ENCODE data around the gene USF2. TPM values are rescaled to one million over a fixed set of nuclear protein-coding genes. Genes with fewer than 3 reads are reported as not detected.

USF2 gene
- polyA plus RNA-seq, 1 donor: 121 TPM

DNA sequence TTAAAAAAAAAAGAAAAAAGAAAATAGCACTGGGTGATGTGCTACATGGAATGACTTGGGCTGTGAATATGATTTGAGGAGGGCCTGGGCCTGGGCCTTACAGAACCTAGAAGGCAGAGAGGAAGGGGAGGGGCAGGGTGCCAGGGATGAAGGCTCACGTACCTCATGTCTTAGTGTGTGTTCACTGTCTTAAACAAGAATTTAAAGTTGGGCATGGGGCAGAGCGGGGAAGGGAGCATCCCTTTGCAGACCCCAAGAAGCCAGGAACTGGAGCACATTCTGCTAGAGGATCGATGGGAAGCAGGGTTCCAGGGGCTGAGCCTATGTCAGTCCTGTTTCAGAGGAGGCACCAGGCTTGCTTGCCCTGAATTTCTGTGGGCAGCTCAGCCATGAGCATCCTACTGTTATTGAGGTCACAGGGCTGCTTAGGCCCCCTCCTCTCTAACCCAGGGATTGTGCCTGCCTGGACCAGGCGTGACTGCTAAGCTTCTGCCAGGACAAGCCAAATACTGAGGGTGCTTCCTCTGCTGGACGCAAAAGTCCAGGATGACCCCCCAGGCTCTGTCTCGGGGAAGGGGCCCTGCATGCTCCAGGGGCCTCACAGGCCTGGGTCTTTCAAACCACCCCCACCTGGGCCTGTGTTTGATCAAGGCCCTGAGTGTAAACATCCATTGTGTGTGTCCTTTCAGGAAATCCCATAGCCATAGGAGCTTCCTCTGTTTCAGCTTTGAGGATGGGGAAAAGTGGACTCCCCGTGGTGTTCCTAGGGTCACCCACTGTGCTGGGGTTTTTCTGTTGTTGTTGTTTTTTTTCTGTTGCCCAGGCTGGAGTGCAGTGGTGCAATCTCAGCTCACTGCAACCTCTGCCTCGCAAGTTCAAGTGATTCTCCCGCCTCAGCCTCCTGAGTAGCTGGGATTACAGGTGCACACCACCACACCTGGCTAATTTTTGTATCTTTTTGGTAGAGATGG lies 15.2 kb upstream of the USF2 start:
- no CpG with 5 or more reads among the region's 9 CpGs for WGBS (ENCODE audit: insufficient coverage, low lambda C conversion rate)
- peaks cover 5% of the 10 kb centered on the region for H3K27me3 ChIP-seq (ENCODE audit: control insufficient read depth, insufficient read depth, low read length)
- no peak for DNase-seq
- H3K9me3 ChIP-seq (ENCODE audit: control insufficient read depth, low read depth, low read length): peaks cover 3% of the 10 kb centered on the region
- no peak overlapping the region for H3K4me3 ChIP-seq (ENCODE audit: low read length)
- peaks cover 49% of the 10 kb centered on the region for H3K36me3 ChIP-seq (ENCODE audit: control insufficient read depth, insufficient read depth, low read length)
- H3K4me1 ChIP-seq (ENCODE audit: control insufficient read depth, insufficient read depth, low read length): peaks cover 10% of the 10 kb centered on the region
- no peak overlapping the region for H3K27ac ChIP-seq (ENCODE audit: low read length)

- H3K4me1 ChIP-seq (ENCODE audit: control insufficient read depth, insufficient read depth, low read length): peaks cover 10% of the 10 kb centered on the region
- H3K27ac ChIP-seq (ENCODE audit: low read length): no peak overlapping the region
- no peaks in the 10 kb centered on the region for H3K27me3 ChIP-seq (ENCODE audit: control insufficient read depth, insufficient read depth, low read length)
Measured at GRCh38 chr19:35254341-35255297, 14.1 kb upstream of the USF2 start.

DNA sequence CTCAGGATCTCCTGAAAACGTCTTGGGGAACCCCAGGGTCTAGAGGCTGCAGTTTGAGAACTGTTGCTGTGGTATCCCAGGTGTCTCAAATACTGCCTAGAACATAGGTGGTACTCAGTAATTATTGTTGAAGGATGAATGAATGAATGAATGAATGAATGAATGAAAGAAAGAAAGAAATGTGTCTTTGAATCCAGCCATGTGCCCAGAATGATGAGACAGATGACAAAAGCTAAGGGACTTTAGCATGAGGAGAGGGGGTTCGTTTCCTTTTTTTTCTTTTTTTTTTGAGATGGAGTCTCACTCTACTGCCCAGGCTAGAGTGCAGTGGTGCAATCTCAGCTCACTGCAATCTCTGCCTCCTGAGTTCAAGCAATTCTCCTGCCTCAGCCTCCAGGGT lies 12.2 kb upstream of the USF2 start:
- no CpG with 5 or more reads among the region's 2 CpGs for WGBS (ENCODE audit: insufficient coverage, low lambda C conversion rate)
- Histone ChIP-seq H3K36me3 (ENCODE audit: control insufficient read depth, insufficient read depth, low read length) (peaks cover 51% of the 10 kb centered on the region), H3K27me3 (ENCODE audit: control insufficient read depth, insufficient read depth, low read length) (no peaks in the 10 kb centered on the region), H3K4me1 (ENCODE audit: control insufficient read depth, insufficient read depth, low read length) (peaks cover 4% of the 10 kb centered on the region), H3K4me3 (ENCODE audit: low read length) (no peak overlapping the region), H3K27ac (ENCODE audit: low read length) (no peak overlapping the region), H3K9me3 (ENCODE audit: control insufficient read depth, low read depth, low read length) (no peaks in the 10 kb centered on the region)
- DNase-seq: no peak

More at GRCh38 chr19:35254341-35255297, 14.1 kb upstream of the USF2 start:
- no peak for DNase-seq
- Histone ChIP-seq H3K9me3 (ENCODE audit: control insufficient read depth, low read depth, low read length) (peaks cover 3% of the 10 kb centered on the region), H3K36me3 (ENCODE audit: control insufficient read depth, insufficient read depth, low read length) (peaks cover 57% of the 10 kb centered on the region), H3K4me3 (ENCODE audit: low read length) (no peak overlapping the region)
- WGBS (ENCODE audit: insufficient coverage, low lambda C conversion rate): no CpG with 5 or more reads among the region's 17 CpGs

DNA sequence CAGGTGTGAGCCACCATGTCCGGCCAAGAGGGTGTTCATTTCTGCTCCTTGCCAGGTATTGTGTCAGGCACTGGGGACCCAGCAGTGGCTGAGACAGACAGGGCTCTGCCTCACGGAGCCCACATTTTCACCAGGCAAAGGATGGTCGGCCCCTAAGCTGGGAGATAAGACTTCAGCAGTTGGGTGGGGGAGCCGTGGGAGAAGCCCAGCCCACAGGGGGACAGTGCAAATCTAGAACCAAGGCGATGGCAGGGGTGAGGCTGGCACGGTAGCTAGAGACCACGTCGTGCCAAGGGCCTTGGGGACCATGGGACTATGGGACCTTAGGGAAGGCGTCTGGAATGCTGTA lies 11.7 kb upstream of the USF2 start:
- Histone ChIP-seq H3K4me3 (ENCODE audit: low read length) (no peak overlapping the region), H3K9me3 (ENCODE audit: control insufficient read depth, low read depth, low read length) (no peaks in the 10 kb centered on the region), H3K36me3 (ENCODE audit: control insufficient read depth, insufficient read depth, low read length) (peaks cover 55% of the 10 kb centered on the region), H3K27ac (ENCODE audit: low read length) (no peak overlapping the region), H3K4me1 (ENCODE audit: control insufficient read depth, insufficient read depth, low read length) (peaks cover 4% of the 10 kb centered on the region), H3K27me3 (ENCODE audit: control insufficient read depth, insufficient read depth, low read length) (no peaks in the 10 kb centered on the region)
- 60% methylated on average over 1 of the region's 9 CpGs for WGBS (ENCODE audit: insufficient coverage, low lambda C conversion rate)
- no peak for DNase-seq

- H3K4me3 ChIP-seq (ENCODE audit: low read length): no peak overlapping the region
- no CpG with 5 or more reads among the region's 10 CpGs for WGBS (ENCODE audit: insufficient coverage, low lambda C conversion rate)
- no peaks in the 10 kb centered on the region for H3K27me3 ChIP-seq (ENCODE audit: control insufficient read depth, insufficient read depth, low read length)
- DNase-seq: no peak
- H3K4me1 ChIP-seq (ENCODE audit: control insufficient read depth, insufficient read depth, low read length): peaks cover under 1% of the 10 kb centered on the region
- no peaks in the 10 kb centered on the region for H3K9me3 ChIP-seq (ENCODE audit: control insufficient read depth, low read depth, low read length)
- H3K27ac ChIP-seq (ENCODE audit: low read length): no peak overlapping the region
- H3K36me3 ChIP-seq (ENCODE audit: control insufficient read depth, insufficient read depth, low read length): peaks cover 53% of the 10 kb centered on the region
Measured at GRCh38 chr19:35260694-35261304, 8.0 kb upstream of the USF2 start.

- WGBS (ENCODE audit: insufficient coverage, low lambda C conversion rate): no CpG with 5 or more reads among the region's 12 CpGs
- no peak for DNase-seq
- no peaks in the 10 kb centered on the region for H3K9me3 ChIP-seq (ENCODE audit: control insufficient read depth, low read depth, low read length)
- no peak overlapping the region for H3K4me3 ChIP-seq (ENCODE audit: low read length)
- H3K27me3 ChIP-seq (ENCODE audit: control insufficient read depth, insufficient read depth, low read length): no peaks in the 10 kb centered on the region
- H3K36me3 ChIP-seq (ENCODE audit: control insufficient read depth, insufficient read depth, low read length): peaks cover 59% of the 10 kb centered on the region
- H3K4me1 ChIP-seq (ENCODE audit: control insufficient read depth, insufficient read depth, low read length): peaks cover under 1% of the 10 kb centered on the region
- no peak overlapping the region for H3K27ac ChIP-seq (ENCODE audit: low read length)
Measured at GRCh38 chr19:35261356-35262100, 7.2 kb upstream of the USF2 start.

- no peak for DNase-seq
- no peak overlapping the region for H3K4me3 ChIP-seq (ENCODE audit: low read length)
- 60% methylated on average over 1 of the region's 17 CpGs for WGBS (ENCODE audit: insufficient coverage, low lambda C conversion rate)
- H3K27ac ChIP-seq (ENCODE audit: low read length): no peak overlapping the region
- no peaks in the 10 kb centered on the region for H3K9me3 ChIP-seq (ENCODE audit: control insufficient read depth, low read depth, low read length)
- no peaks in the 10 kb centered on the region for H3K27me3 ChIP-seq (ENCODE audit: control insufficient read depth, insufficient read depth, low read length)
- H3K36me3 ChIP-seq (ENCODE audit: control insufficient read depth, insufficient read depth, low read length): peaks cover 58% of the 10 kb centered on the region
- H3K4me1 ChIP-seq (ENCODE audit: control insufficient read depth, insufficient read depth, low read length): peaks cover 4% of the 10 kb centered on the region
Measured at GRCh38 chr19:35262101-35262761, 6.5 kb upstream of the USF2 start.

- WGBS (ENCODE audit: insufficient coverage, low lambda C conversion rate): no CpG with 5 or more reads among the region's 7 CpGs
- Histone ChIP-seq H3K4me3 (ENCODE audit: low read length) (no peak overlapping the region), H3K27ac (ENCODE audit: low read length) (no peak overlapping the region), H3K4me1 (ENCODE audit: control insufficient read depth, insufficient read depth, low read length) (peaks cover 4% of the 10 kb centered on the region), H3K36me3 (ENCODE audit: control insufficient read depth, insufficient read depth, low read length) (peaks cover 44% of the 10 kb centered on the region), H3K27me3 (ENCODE audit: control insufficient read depth, insufficient read depth, low read length) (no peaks in the 10 kb centered on the region), H3K9me3 (ENCODE audit: control insufficient read depth, low read depth, low read length) (peaks cover 4% of the 10 kb centered on the region)
- no peak for DNase-seq
Measured at GRCh38 chr19:35264268-35265125, 4.3 kb upstream of the USF2 start.

All from large intestine (tissue), 3 donors.